Omental fat pad (tissue), 4 donors: ENCODE data around the gene OVOL1. TPM values are rescaled to one million over a fixed set of nuclear protein-coding genes. Genes with fewer than 3 reads are reported as not detected.

ENCODE experiments used
- ATAC-seq: fragments of 150-250 bp; one replicate; pipeline ENCODE4 v1.9.1; 2016; ENCODE audit warnings: mild to moderate bottlenecking, moderate library complexity; ENCODE audit not compliant: low FRiP score
- DNase-seq: peaks from one replicate; pipeline ENCODE4 v3.0.0-alpha.2; 2019; ENCODE audit warnings: low spot score
- CTCF ChIP-seq, 3 donors: fragments of 450-650 bp; IDR thresholded peaks; one replicate each; pipeline ENCODE4 v1.5.1; 2016 to 2017; ENCODE audit warnings: antibody characterized with exemption in 3 of 3, mild to moderate bottlenecking in 3 of 3, moderate library complexity in 2 of 3
- total RNA-seq, 4 donors: library from RNA; depleted of rRNA; stranded (reverse); fragments of >200 nt; gene quantifications; one replicate each; pipeline ENCODE4 v1.1.0, GENCODE V29; 2016

OVOL1 gene
- total RNA-seq, 4 donors from 2014 or later, result not detected

DNA sequence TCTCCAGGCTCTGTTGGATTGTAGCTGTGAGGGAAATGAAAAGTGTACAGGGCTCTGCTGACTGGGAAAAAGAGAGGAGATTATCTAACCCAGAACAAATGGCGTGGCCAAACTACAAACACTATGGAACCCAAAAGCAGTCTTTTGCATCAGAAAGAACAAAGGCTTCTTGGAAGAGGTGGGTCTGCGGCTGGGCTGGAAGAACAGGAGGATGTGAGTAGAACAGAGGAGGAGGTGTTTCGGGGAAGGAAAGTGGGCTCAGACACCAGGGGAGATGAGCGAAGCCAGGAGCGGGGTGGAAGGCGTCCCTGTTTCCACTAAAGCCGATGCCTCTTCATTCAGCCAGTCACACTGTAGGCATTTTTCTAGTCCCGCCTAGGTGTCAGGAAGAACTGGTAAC lies 12.0 kb downstream of the OVOL1 start:
- no peak for TF ChIP-seq CTCF (IDR thresholded peaks at IDR 0.05)
- DNase-seq, result no peak
- ATAC-seq, result no peak

- ATAC-seq (no peak), DNase-seq (no peak)
- TF ChIP-seq CTCF (IDR thresholded peaks at IDR 0.05), result no peak
These were observed 14.5 kb downstream of the OVOL1 start for GRCh38 chr11:65801153-65801987.

GRCh38 chr11:65802841-65803240 lies 16.0 kb downstream of the OVOL1 start:
- no peak for ATAC-seq
- no peak for TF ChIP-seq CTCF (IDR thresholded peaks at IDR 0.05)
- no peak for DNase-seq

GRCh38 chr11:65803797-65804492 lies 17.1 kb downstream of the OVOL1 start:
- ATAC-seq, result no peak
- DNase-seq, result no peak
- TF ChIP-seq CTCF (IDR thresholded peaks at IDR 0.05), result no peak

DNA sequence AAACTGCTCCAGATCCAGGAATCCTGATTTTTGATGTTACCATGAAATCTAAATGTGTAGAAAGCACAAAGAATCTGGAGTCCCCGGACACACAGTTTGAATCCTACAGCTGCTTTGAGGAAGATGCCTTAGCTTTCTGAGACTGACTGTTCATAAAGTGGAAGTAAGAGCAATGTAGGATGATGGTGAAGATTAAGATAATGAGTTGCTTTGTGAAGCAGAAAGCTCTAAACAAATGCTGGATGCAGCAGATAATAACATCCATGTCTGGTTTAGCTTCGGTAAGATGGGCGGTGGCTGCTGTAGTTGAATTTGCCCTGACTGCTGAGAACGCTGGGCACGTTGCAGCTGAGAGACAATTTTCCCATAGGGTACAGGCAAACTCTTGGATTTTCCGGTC lies 20.1 kb downstream of the OVOL1 start:
- DNase-seq (no peak), ATAC-seq (no peak)
- no peak for TF ChIP-seq CTCF (IDR thresholded peaks at IDR 0.05)

DNA sequence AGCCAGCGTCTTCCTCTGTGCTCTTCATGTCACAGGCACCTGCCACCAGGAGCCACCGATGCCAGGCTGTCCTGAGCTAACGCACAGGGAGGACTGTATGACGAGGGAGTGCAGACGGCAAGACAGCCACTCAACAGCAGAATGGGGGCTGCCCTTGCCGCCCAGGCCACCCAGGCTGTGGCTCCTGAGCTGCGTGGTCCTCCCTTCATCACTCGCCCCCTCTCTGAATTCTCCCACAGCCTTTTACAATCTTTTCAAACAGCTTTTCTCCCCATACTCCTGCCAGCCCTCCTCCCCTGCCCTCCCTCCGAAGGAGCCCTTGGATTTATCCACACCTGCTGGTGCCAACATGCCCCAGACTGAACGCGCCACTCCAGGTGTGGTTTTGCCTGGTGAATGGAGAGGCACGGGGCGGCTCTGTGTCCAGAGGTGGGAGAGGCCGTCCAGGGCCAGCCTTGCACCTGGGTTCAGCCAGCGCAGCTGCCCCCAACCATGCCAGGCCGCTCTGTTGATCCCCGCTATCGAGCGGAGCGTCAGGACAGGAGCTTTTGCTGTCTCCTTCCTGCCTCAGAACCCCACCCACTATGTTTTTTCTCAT lies 22.0 kb downstream of the OVOL1 start:
- no peak for TF ChIP-seq CTCF (IDR thresholded peaks at IDR 0.05)
- DNase-seq, result no peak
- no peak for ATAC-seq
